Fibroblast of lung (primary cell): Measurements from ENCODE around the gene SPRR1A. TPM values are rescaled to one million over a fixed set of nuclear protein-coding genes. Genes with fewer than 3 reads are reported as not detected.

Experiments used
- DNase-seq, 2 donors: peaks; one replicate each; pipeline versions ENCODE4 v3.0.0 to v3.0.0-alpha.2; 2010; ENCODE audit warnings: low read depth in 2 of 2
- H2AFZ ChIP-seq: 2 replicates; pipeline ENCODE4 v1.5.1; 2012; ENCODE audit warnings: low read length, control low read depth, inconsistent platforms
- H3K27ac ChIP-seq: 2 replicates; pipeline ENCODE4 v1.5.1; 2011; ENCODE audit warnings: low read length, control low read depth; ENCODE audit not compliant: insufficient read depth
- H3K27me3 ChIP-seq: 2 replicates; pipeline ENCODE4 v1.5.1; 2011; ENCODE audit warnings: mild to moderate bottlenecking, low read length; ENCODE audit not compliant: control insufficient read depth, insufficient read depth
- H3K36me3 ChIP-seq: 2 replicates; pipeline ENCODE4 v1.5.1; 2011; ENCODE audit warnings: low read length; ENCODE audit not compliant: control insufficient read depth, insufficient read depth
- H3K4me1 ChIP-seq: 2 replicates; pipeline ENCODE4 v1.5.1; 2011; ENCODE audit warnings: low read length; ENCODE audit not compliant: control insufficient read depth, insufficient read depth; ENCODE audit errors: extremely low read depth
- H3K4me2 ChIP-seq: 2 replicates; pipeline ENCODE4 v1.5.1; 2011; ENCODE audit warnings: low read length, control low read depth; ENCODE audit not compliant: insufficient read depth; ENCODE audit errors: extremely low read depth
- H3K4me3 ChIP-seq, 4 experiments: fragments of 200-600 bp in 1 of 4; sonication (generic) in 1 of 4; replicated peaks in 1 of 4; 2 replicates each; pipeline ENCODE4 v1.5.1; 2011 to 2016; ENCODE audit warnings: low read length in 4 of 4, low read depth in 3 of 4, mild to moderate bottlenecking in 3 of 4, control low read depth in 2 of 4, inconsistent platforms in 1 of 4, mixed read lengths in 1 of 4; ENCODE audit not compliant: insufficient read depth in 1 of 4; ENCODE audit errors: control extremely low read depth in 1 of 4
- H3K79me2 ChIP-seq: 2 replicates; pipeline ENCODE4 v1.5.1; 2012; ENCODE audit warnings: mild to moderate bottlenecking, low read length, inconsistent platforms; ENCODE audit not compliant: control insufficient read depth, insufficient read depth
- H3K9ac ChIP-seq: 2 replicates; pipeline ENCODE4 v1.5.1; 2011; ENCODE audit warnings: mild to moderate bottlenecking, low read length, control low read depth; ENCODE audit not compliant: insufficient read depth
- H3K9me3 ChIP-seq: 2 replicates; pipeline ENCODE4 v1.5.1; 2012; ENCODE audit warnings: low read depth, low read length; ENCODE audit not compliant: control insufficient read depth, insufficient read depth
- H4K20me1 ChIP-seq: 2 replicates; pipeline ENCODE4 v1.5.1; 2011; ENCODE audit warnings: low read length; ENCODE audit not compliant: control insufficient read depth, insufficient read depth; ENCODE audit errors: extremely low read depth
- CTCF ChIP-seq, 2 donors: IDR thresholded peaks in 1 of 2; conservative IDR thresholded peaks in 1 of 2; 1 replicate in 1 of 2; 2 replicates in 1 of 2; pipeline ENCODE4 v1.5.1; 2011 to 2012; ENCODE audit warnings: low read length in 2 of 2, control low read depth in 1 of 2, inconsistent platforms in 1 of 2, low read depth in 1 of 2, mild to moderate bottlenecking in 1 of 2
- EZH2 ChIP-seq: IDR thresholded peaks from 2 replicates; pipeline ENCODE4 v1.5.1; 2012; ENCODE audit warnings: low read length, control low read depth, mild to moderate bottlenecking; ENCODE audit errors: missing control alignments
- polyA plus RNA-seq, 2 donors: library from polyadenylated mRNA; depleted of rRNA in 1 of 2; stranded (reverse) in 1 of 2; unstranded in 1 of 2; fragments of >200 nt; gene quantifications; 2 replicates each; pipeline ENCODE4 v1.2.1, GENCODE V29; 2011 to 2012; ENCODE audit warnings: missing spikeins in 1 of 2
- total RNA-seq: library from RNA; depleted of rRNA; stranded (reverse); fragments of >200 nt; gene quantifications from 2 replicates; pipeline ENCODE4 v1.2.1, GENCODE V29; 2014

SPRR1A gene
- total and polyA plus RNA-seq, 2 donors (not counting 1 experiment from before 2014, with no cell fraction given) = not detected

- no peaks in the 10 kb centered on the region for H4K20me1 ChIP-seq
- H3K79me2 ChIP-seq = no peaks in the 10 kb centered on the region
- H3K9me3 ChIP-seq = no peaks in the 10 kb centered on the region
These were observed 23.3 kb upstream of the SPRR1A start for GRCh38 chr1:152960452-152961044.

GRCh38 chr1:152961226-152961891 is 22.5 kb upstream of the SPRR1A start:
- Histone ChIP-seq H3K9me3 (no peaks in the 10 kb centered on the region), H2AFZ (no peak overlapping the region), H3K27ac (no peak overlapping the region), H4K20me1 (no peaks in the 10 kb centered on the region), H3K9ac (no peak overlapping the region), H3K27me3 (no peaks in the 10 kb centered on the region), H3K4me2 (no peak overlapping the region), H3K79me2 (no peaks in the 10 kb centered on the region), H3K36me3 (no peaks in the 10 kb centered on the region), H3K4me3 (no peak overlapping the region), H3K4me1 (no peaks in the 10 kb centered on the region)
- DNase-seq = no peak
- TF ChIP-seq CTCF (conservative IDR thresholded peaks at IDR 0.05 in 1 of 2, IDR thresholded peaks at IDR 0.05 in 1 of 2; ENCODE audit: low read depth in 1 of 2, low read length in 2 of 2) (no peak), EZH2 (no peak)

More at GRCh38 chr1:152960452-152961044, 23.3 kb upstream of the SPRR1A start:
- no peak overlapping the region for H2AFZ ChIP-seq
- no peaks in the 10 kb centered on the region for H3K27me3 ChIP-seq
- no peak for DNase-seq
- H3K4me1 ChIP-seq = no peaks in the 10 kb centered on the region
- H3K4me2 ChIP-seq = no peak overlapping the region
- no peaks in the 10 kb centered on the region for H3K36me3 ChIP-seq
- no peak for TF ChIP-seq EZH2
- TF ChIP-seq CTCF (conservative IDR thresholded peaks at IDR 0.05 in 1 of 2, IDR thresholded peaks at IDR 0.05 in 1 of 2; ENCODE audit: low read depth in 1 of 2, low read length in 2 of 2) = no peak
- H3K4me3 ChIP-seq = no peak overlapping the region
- no peak overlapping the region for H3K9ac ChIP-seq
- H3K27ac ChIP-seq = no peak overlapping the region

- no peak overlapping the region for H3K4me3 ChIP-seq
- no peaks in the 10 kb centered on the region for H3K4me1 ChIP-seq
- no peak overlapping the region for H3K27ac ChIP-seq
- no peak overlapping the region for H3K4me2 ChIP-seq
- H3K79me2 ChIP-seq = no peaks in the 10 kb centered on the region
- TF ChIP-seq EZH2 = no peak
- TF ChIP-seq CTCF (conservative IDR thresholded peaks at IDR 0.05 in 1 of 2, IDR thresholded peaks at IDR 0.05 in 1 of 2; ENCODE audit: low read depth in 1 of 2, low read length in 2 of 2) = no peak
- no peak for DNase-seq
- H2AFZ ChIP-seq = no peak overlapping the region
- H3K9me3 ChIP-seq = no peaks in the 10 kb centered on the region
- H3K27me3 ChIP-seq = no peaks in the 10 kb centered on the region
- no peaks in the 10 kb centered on the region for H3K36me3 ChIP-seq
- H3K9ac ChIP-seq = no peak overlapping the region
- H4K20me1 ChIP-seq = no peaks in the 10 kb centered on the region
These were observed 20.9 kb upstream of the SPRR1A start for GRCh38 chr1:152962876-152963415.
